Measurements from ENCODE around the gene CSF1R.

- TF ChIP-seq CTCF (IDR thresholded peaks at IDR 0.05; ENCODE audit: low read depth, low read length, missing input control): no peak
- no peak for TF ChIP-seq REST (IDR thresholded peaks at IDR 0.05)
- TF ChIP-seq GABPA (IDR thresholded peaks at IDR 0.05 in 1 of 2, conservative IDR thresholded peaks at IDR 0.05 in 1 of 2): no peak
- no peak for TF ChIP-seq FOXA1 (IDR thresholded peaks at IDR 0.05)
- no peak for TF ChIP-seq EGR1 (IDR thresholded peaks at IDR 0.05; ENCODE audit: low read depth in 2 of 2)
- TF ChIP-seq RAD21 (IDR thresholded peaks at IDR 0.05): no peak
- no peak for TF ChIP-seq MAX (IDR thresholded peaks at IDR 0.05)
- TF ChIP-seq SP1 (IDR thresholded peaks at IDR 0.05): no peak
- no peak for TF ChIP-seq TAF1 (conservative IDR thresholded peaks at IDR 0.05)
- no peak for TF ChIP-seq YY1 (IDR thresholded peaks at IDR 0.05)
- no peak for TF ChIP-seq HNF4A (conservative IDR thresholded peaks at IDR 0.05)
- TF ChIP-seq RXRA (IDR thresholded peaks at IDR 0.05): no peak
- TF ChIP-seq ATF3 (IDR thresholded peaks at IDR 0.05): no peak
- TF ChIP-seq JUND (IDR thresholded peaks at IDR 0.05): no peak
These were observed 63.2 kb downstream of the CSF1R start for GRCh38 chr5:150023136-150023535.
